GM23248 (cell line): ENCODE data around the gene MUC13.

Experiments used
- EZH2 ChIP-seq: fragments of 200-600 bp; sonication (generic); IDR thresholded peaks from 2 replicates; pipeline ENCODE4 v1.6.1; 2018; ENCODE audit warnings: antibody characterized with exemption, mild to moderate bottlenecking; ENCODE audit not compliant: insufficient read depth, poor library complexity, severe bottlenecking
- EZH2phosphoT487 ChIP-seq: fragments of 200-600 bp; sonication (generic); IDR thresholded peaks from 2 replicates; pipeline ENCODE4 v1.6.1; 2018; ENCODE audit warnings: antibody characterized with exemption, moderate library complexity, mild to moderate bottlenecking, low read depth; ENCODE audit not compliant: insufficient read depth

DNA sequence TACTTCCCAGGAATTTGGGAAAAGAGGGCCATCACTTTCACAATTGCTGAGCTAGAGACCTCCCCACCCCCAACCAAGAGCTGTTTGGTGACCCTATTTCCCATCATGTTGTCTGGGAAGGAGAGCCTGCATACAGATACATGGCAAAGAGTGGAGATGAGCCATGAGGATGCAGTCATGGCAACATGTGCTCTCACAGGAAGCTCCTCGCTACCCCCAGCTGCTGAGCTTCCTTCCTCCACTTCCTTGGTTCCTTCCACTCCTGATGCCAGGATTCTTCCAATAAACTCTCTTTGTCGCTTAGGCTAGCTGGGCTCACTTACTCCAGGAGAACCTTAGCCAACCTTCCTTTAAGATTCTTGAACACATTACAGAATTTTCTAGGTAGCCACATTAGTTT is 48.3 kb upstream of the MUC13 start:
- TF ChIP-seq EZH2 = no peak
- TF ChIP-seq EZH2phosphoT487 = no peak
